ENCODE measurements around the gene LYRM1. TPM values are rescaled to one million over a fixed set of nuclear protein-coding genes. Genes with fewer than 3 reads are reported as not detected.

LYRM1 gene
- total RNA-seq (10 to 100 TPM; 37.4 to 69.1 (median 48.9) TPM), polyA plus RNA-seq (10 to 100 TPM; 59.9 to 69.4 TPM)
- long read RNA-seq, donor 1, transcript LYRM1-208 (4 exons, 460 nt) = major isoform, 13 of 42 reads
- long read RNA-seq, donor 1, transcript LYRM1-204 (4 exons, 1,558 nt) = minor isoform, 10 of 42 reads
- long read RNA-seq, donor 1, partial matches to known transcripts = 3 of 42 reads
- long read RNA-seq, donor 1, other reads (novel, unspliced or antisense) = 8 of 42 reads
- long read RNA-seq, donor 2, transcript LYRM1-204 (4 exons, 1,558 nt) = major isoform, 13 of 47 reads
- long read RNA-seq, donor 2, transcript LYRM1-208 (4 exons, 460 nt) = minor isoform, 10 of 47 reads
- long read RNA-seq, donor 2, transcript LYRM1-201 (5 exons, 1,626 nt) = minor isoform, 7 of 47 reads
- long read RNA-seq, donor 2, partial matches to known transcripts = 0 of 47 reads
- long read RNA-seq, donor 2, other reads (novel, unspliced or antisense) = 12 of 47 reads
- long read RNA-seq, donor 3, transcript LYRM1-208 (4 exons, 460 nt) = major isoform, 66 of 156 reads
- long read RNA-seq, donor 3, transcript LYRM1-205 (4 exons, 931 nt) = minor isoform, 15 of 156 reads
- long read RNA-seq, donor 3, transcript LYRM1-204 (4 exons, 1,558 nt) = minor isoform, 29 of 156 reads
- long read RNA-seq, donor 3, transcript LYRM1-201 (5 exons, 1,626 nt) = minor isoform, 12 of 156 reads
- long read RNA-seq, donor 3, partial matches to known transcripts = 7 of 156 reads
- long read RNA-seq, donor 3, other reads (novel, unspliced or antisense) = 21 of 156 reads

DNA sequence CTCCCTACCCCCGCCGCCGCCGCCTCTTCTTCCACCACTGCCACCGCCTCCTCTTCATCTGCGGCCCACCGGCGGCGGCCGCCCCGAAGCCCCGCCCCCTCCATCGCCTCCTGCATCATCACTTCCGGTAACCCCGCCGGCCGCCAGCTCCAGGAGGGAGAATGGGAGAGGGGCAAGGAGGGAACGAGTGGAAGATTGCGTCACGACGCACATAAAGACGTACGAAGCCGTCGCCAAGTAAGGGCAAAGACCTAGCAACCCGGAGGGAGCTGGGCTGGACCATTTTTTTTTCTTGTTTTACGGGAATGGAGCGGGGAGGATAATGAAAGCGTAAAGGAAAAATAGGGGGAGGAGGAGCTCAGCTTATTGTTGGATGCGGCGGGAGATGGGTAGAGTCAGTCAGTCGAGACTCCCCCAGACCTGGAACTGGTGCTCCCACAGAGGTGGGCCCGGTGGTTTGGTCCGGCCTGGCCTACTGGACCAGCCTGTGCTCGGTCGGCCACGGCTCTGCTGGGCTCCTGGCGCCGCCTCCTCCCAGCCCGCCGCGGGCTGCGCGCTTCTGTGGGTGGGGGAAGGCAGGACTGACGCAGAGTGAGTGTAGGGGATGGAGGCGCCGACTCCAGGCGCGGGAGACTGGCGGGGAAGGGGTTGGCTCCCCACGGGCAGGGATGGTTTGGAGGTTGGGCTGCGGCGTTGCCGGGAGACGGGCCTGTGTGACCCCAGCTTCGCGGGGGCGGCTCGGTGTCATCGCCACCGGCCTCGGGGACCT lies at the start of gene LYRM1, which contains the start of gene DCUN1D3:
LYRM1 (plus strand) TSS at position 473 of the 769 bp plus-strand sequence. CDS start 14,785 bp downstream, outside the sequence.
DCUN1D3 (minus strand) TSS at position 60 of the 769 bp plus-strand sequence. CDS start 37,820 bp downstream, outside the sequence.
- intact Hi-C loops (cut with DNase I) = loop anchor here in 8 of 10 donors (2.0 to 10.0 kb wide), 7 partner anchors 33 to 93 kb away; partner anchors contain the start of genes ERI2 (in 1 of the 8) and REXO5 (in 1 of the 8)
- Histone ChIP-seq H3K27ac (peak within 1 kb of the TSS; percentile 95 to 99 (median 98)), H3K36me3 (peaks cover 0 to 24% (median 3%) of the 10 kb centered on the region in 9 donors), H3K4me3 (peak within 1 kb of the TSS; percentile 62 to 86 (median 76)), H3K4me1 (peaks cover 5 to 79% (median 67%) of the 10 kb centered on the region in 9 donors), H3K27me3 (no peaks in the 10 kb centered on the region), H3K9me3 (no peaks in the 10 kb centered on the region)
- TF ChIP-seq, protein P1, sequence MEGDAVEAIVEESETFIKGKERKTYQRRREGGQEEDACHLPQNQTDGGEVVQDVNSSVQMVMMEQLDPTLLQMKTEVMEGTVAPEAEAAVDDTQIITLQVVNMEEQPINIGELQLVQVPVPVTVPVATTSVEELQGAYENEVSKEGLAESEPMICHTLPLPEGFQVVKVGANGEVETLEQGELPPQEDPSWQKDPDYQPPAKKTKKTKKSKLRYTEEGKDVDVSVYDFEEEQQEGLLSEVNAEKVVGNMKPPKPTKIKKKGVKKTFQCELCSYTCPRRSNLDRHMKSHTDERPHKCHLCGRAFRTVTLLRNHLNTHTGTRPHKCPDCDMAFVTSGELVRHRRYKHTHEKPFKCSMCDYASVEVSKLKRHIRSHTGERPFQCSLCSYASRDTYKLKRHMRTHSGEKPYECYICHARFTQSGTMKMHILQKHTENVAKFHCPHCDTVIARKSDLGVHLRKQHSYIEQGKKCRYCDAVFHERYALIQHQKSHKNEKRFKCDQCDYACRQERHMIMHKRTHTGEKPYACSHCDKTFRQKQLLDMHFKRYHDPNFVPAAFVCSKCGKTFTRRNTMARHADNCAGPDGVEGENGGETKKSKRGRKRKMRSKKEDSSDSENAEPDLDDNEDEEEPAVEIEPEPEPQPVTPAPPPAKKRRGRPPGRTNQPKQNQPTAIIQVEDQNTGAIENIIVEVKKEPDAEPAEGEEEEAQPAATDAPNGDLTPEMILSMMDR (IDR thresholded peaks at IDR 0.05) = no peak
- 0% methylated on average over 61 to 62 of the region's 62 CpGs for WGBS, 2 donors
- DNase-seq = peak; percentile 96 to 97
- ATAC-seq = peak; percentile 91 to 96 (median 94)

- Histone ChIP-seq H3K27me3 (no peaks in the 10 kb centered on the region), H3K4me3 (no peak overlapping the region), H3K36me3 (peaks cover 0 to 31% (median 0%) of the 10 kb centered on the region in 9 donors), H3K9me3 (no peaks in the 10 kb centered on the region), H3K27ac (peak overlapping the region; percentile 69 to 87 (median 76)), H3K4me1 (peaks cover 15 to 59% (median 50%) of the 10 kb centered on the region in 9 donors)
- ATAC-seq (peak in 6 of 8 donors; percentile 8 to 37 (median 30)), DNase-seq (no peak)
- intact Hi-C loops (cut with DNase I) = loop anchor here in 9 of 10 donors (1.0 to 10.0 kb wide), 12 partner anchors 44 to 306 kb away; partner anchors contain the start of genes DCUN1D3 (in 5 of the 9), LYRM1 (in 5 of the 9), ERI2 (in 1 of the 9) and LDAF1 (in 1 of the 9)
- TF ChIP-seq, protein P1 (IDR thresholded peaks at IDR 0.05) = no peak
- WGBS, 2 donors = 40 to 41% methylated on average over 3 of the region's 3 CpGs
Observed at GRCh38 chr16:20850981-20851380, 49.6 kb upstream of the LYRM1 start.

- peak; percentile 80 to 96 (median 92) for ATAC-seq
- Histone ChIP-seq H3K36me3 (peaks cover 0 to 31% (median 0%) of the 10 kb centered on the region in 9 donors), H3K4me3 (no peak overlapping the region), H3K27ac (peak overlapping the region; percentile 69 to 87 (median 76)), H3K4me1 (peaks cover 15 to 56% (median 50%) of the 10 kb centered on the region in 9 donors), H3K27me3 (no peaks in the 10 kb centered on the region), H3K9me3 (no peaks in the 10 kb centered on the region)
- 10 to 15% methylated on average over 2 of the region's 2 CpGs for WGBS, 2 donors
- TF ChIP-seq, protein P1 (IDR thresholded peaks at IDR 0.05) = no peak
- intact Hi-C loops (cut with DNase I) = loop anchor here in 8 of 10 donors (2.0 to 10.0 kb wide), 11 partner anchors 44 to 306 kb away; partner anchors contain the start of genes DCUN1D3 (in 5 of the 8), LYRM1 (in 5 of the 8), ERI2 (in 1 of the 8) and LDAF1 (in 1 of the 8)
- peak; percentile 70 to 77 for DNase-seq
Observed at GRCh38 chr16:20851601-20852000, 49.0 kb upstream of the LYRM1 start.

Data from heart right ventricle (tissue), 16 donors.